ENCODE data around the gene DMBT1.

The DMBT1 gene

DNA sequence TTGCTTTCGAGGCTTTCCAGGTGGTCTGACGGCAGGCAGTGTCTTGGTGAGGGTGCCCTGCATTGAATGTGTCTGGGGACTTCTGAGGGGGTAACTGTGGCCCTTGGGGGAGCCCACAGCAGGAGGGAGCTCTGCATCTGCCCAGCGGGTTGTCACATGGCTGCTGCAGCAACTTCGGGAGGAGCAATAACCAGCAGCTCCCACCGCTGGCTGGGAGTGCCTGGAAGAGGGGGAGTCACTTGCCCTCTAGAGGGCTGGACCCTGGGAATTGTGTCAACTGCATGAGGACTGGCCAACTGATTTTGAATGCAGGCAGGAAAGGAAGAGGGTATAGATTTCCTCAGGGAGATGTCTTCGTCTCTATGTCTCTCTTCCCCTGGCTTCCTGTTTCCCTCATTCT, 112.7 kb downstream of the DMBT1 start:
- no peak for DNase-seq (ENCODE audit: low read depth)

DNA sequence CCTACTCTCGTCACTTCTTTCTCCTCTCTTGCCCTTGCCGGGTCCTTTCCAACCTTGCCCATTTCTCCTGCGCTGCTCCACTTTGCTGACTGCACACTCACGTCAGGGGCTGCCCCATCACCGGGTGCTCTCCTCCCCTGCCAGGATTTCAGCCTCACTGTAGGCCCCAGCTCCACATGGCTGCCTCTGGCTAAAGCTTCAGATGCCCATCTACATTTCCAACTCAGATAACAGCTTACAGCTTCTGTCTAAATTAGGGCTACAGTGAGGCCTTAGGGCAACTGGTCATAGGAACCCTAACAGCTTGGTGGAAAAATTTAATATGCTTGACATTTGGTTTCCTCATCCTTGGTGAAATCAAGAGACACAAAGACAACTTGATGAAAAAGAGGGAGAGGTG, 113.2 kb downstream of the DMBT1 start:
- no peak for DNase-seq (ENCODE audit: low read depth)

DNA sequence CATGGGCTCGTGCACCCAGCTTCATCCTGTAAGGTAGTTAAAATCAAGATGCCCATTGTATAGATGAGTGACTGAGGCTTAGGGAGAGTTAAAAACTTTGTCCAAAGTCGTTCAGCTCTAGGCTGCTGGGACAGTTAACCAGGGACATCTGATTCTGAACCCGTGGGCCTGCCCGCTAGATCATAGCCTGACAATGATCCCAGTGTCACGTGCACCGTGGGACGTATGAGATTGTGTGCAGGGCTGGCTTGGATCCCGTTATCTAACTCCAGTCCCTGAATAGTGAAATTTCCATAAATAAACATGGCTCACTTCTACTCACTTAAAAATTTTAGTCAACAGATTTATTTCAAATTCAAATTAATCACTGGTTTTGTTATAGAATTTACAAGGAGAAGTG, 114.2 kb downstream of the DMBT1 start:
- DNase-seq (ENCODE audit: low read depth), result no peak

- no peak for DNase-seq (ENCODE audit: low read depth)
These were observed 114.7 kb downstream of the DMBT1 start for GRCh38 chr10:122675278-122675677.

GRCh38 chr10:122678266-122678665, 117.7 kb downstream of the DMBT1 start:
- DNase-seq (ENCODE audit: low read depth), result no peak

GRCh38 chr10:122682522-122682921, 122.0 kb downstream of the DMBT1 start:
- no peak for DNase-seq (ENCODE audit: low read depth)

DNA sequence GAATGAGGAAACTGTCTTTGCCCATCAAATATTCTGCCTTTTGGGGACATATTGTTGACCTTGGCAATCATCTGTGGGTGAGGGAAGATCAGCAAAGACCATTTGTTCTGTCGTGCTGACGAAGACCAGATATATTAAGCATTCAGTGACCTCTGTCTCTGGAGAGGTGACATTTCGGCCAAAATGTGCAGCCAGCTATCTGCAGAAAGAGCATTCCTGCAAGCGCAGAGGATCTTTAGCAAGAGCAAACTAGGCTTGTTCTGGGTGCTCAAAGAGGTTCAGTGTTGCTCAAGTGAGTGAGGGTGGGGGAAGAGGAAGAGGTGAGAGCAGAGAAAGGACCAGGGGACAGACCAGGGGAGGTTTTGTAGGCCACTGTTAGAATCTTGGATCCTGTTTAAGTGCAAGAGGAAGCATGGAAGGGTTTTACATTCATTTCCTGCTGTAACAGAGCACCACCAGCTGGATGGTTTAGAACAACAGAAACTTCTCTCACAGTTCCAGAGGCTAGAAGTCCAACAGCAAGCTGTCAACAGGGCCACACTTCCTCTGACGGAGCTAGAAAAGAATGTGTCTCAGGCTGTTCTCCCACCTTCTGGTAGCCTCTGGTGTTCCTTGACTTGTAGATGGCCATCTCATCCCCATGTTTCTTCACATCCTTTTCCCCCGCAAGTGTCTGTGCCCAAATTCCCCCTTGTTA, 127.9 kb downstream of the DMBT1 start:
- DNase-seq (ENCODE audit: low read depth), result no peak

GRCh38 chr10:122689146-122689820, 128.7 kb downstream of the DMBT1 start:
- no peak for DNase-seq (ENCODE audit: low read depth)

- DNase-seq (ENCODE audit: low read depth), result no peak
These were observed 132.2 kb downstream of the DMBT1 start for GRCh38 chr10:122692744-122693143.

All from T-helper 22 cell (primary cell).